HepG2 (cell line): ENCODE measurements around the gene C2CD4A. TPM values are rescaled to one million over a fixed set of nuclear protein-coding genes. Genes with fewer than 3 reads are reported as not detected.

Source experiments
- ARID5B ChIP-seq: IDR thresholded peaks from 2 replicates; pipeline ENCODE4 v1.4.0; 2020; ENCODE audit warnings: mild to moderate bottlenecking, missing genetic modification reagents
- ARNT2 ChIP-seq: sonication (generic); formaldehyde crosslinking; IDR thresholded peaks from 2 replicates; pipeline ENCODE4 v1.8.0; 2022; ENCODE audit warnings: mild to moderate bottlenecking, low read depth, missing genetic modification reagents, moderate library complexity
- ASH2L ChIP-seq: fragments of 300-600, 200-600 bp; sonication (generic); IDR thresholded peaks from 2 replicates; pipeline ENCODE4 v1.7.0; 2017; ENCODE audit warnings: low read depth, mild to moderate bottlenecking, moderate library complexity, mixed read lengths, low read length; ENCODE audit not compliant: insufficient read length
- BHLHE40 ChIP-seq: IDR thresholded peaks from 2 replicates; pipeline ENCODE4 v1.6.1; 2011; ENCODE audit warnings: low read length, improper control_type of control experiment
- CEBPG ChIP-seq: IDR thresholded peaks from 2 replicates; pipeline ENCODE4 v1.6.1; 2016
- ELF3 ChIP-seq: IDR thresholded peaks from 2 replicates; pipeline ENCODE4 v1.6.1; 2016; ENCODE audit warnings: missing genetic modification reagents, missing compliant biosample characterization
- GPBP1L1 ChIP-seq: sonication (generic); formaldehyde crosslinking; IDR thresholded peaks from 2 replicates; pipeline ENCODE4 v1.5.0; 2020; ENCODE audit warnings: mild to moderate bottlenecking, missing genetic modification reagents
- MAFK ChIP-seq, 2 experiments: IDR thresholded peaks in 1 of 2; conservative IDR thresholded peaks in 1 of 2; 2 replicates each; pipeline ENCODE4 v1.6.1; 2011; ENCODE audit warnings: improper control_type of control experiment in 2 of 2, low read length in 2 of 2
- MATR3 ChIP-seq: sonication (generic); formaldehyde crosslinking; IDR thresholded peaks from 2 replicates; pipeline ENCODE4 v1.4.0; 2020; ENCODE audit warnings: missing genetic modification reagents
- NFE2 ChIP-seq: sonication (generic); formaldehyde crosslinking; IDR thresholded peaks from 2 replicates; pipeline ENCODE4 v1.4.0; 2020; ENCODE audit warnings: missing genetic modification reagents
- RARA ChIP-seq: IDR thresholded peaks from 2 replicates; pipeline ENCODE4 v1.6.1; 2016; ENCODE audit warnings: missing genetic modification reagents, missing compliant biosample characterization
- RELA ChIP-seq: sonication (generic); formaldehyde crosslinking; IDR thresholded peaks from 2 replicates; pipeline ENCODE4 v1.4.0; 2020; ENCODE audit warnings: missing genetic modification reagents
- SAFB2 ChIP-seq: sonication (generic); formaldehyde crosslinking; IDR thresholded peaks from 2 replicates; pipeline ENCODE4 v1.5.1; 2020; ENCODE audit warnings: missing genetic modification reagents, low read depth, mild to moderate bottlenecking, borderline replicate concordance
- SNAPC2 ChIP-seq: sonication (generic); formaldehyde crosslinking; IDR thresholded peaks from 2 replicates; pipeline ENCODE4 v1.8.1; 2022; ENCODE audit warnings: mild to moderate bottlenecking, missing genetic modification reagents
- SP1 ChIP-seq, 2 experiments: fragments of 450-650 bp in 1 of 2; sonication (generic) in 1 of 2; formaldehyde crosslinking in 1 of 2; IDR thresholded peaks; 2 replicates each; pipeline versions ENCODE4 v1.4.0 to v1.6.1; 2016 to 2020; ENCODE audit warnings: missing genetic modification reagents in 1 of 2
- SP4 ChIP-seq: sonication (generic); formaldehyde crosslinking; IDR thresholded peaks from 2 replicates; pipeline ENCODE4 v1.8.1; 2023; ENCODE audit warnings: mild to moderate bottlenecking, missing genetic modification reagents
- SP5 ChIP-seq: IDR thresholded peaks from 2 replicates; pipeline ENCODE4 v1.6.1; 2016; ENCODE audit warnings: low read depth, borderline replicate concordance
- THAP7 ChIP-seq: sonication (generic); formaldehyde crosslinking; IDR thresholded peaks from 2 replicates; pipeline ENCODE4 v1.8.1; 2023; ENCODE audit warnings: mild to moderate bottlenecking, missing genetic modification reagents
- TMF1 ChIP-seq: sonication (generic); formaldehyde crosslinking; IDR thresholded peaks from 2 replicates; pipeline ENCODE4 v1.8.1; 2022; ENCODE audit warnings: low read depth, missing genetic modification reagents
- ZNF354B ChIP-seq: sonication (generic); formaldehyde crosslinking; IDR thresholded peaks from 2 replicates; pipeline ENCODE4 v1.8.0; 2022; ENCODE audit warnings: mild to moderate bottlenecking, missing genetic modification reagents
- ZNF652 ChIP-seq: IDR thresholded peaks from 2 replicates; pipeline ENCODE4 v1.6.1; 2016; ENCODE audit warnings: low read depth, borderline replicate concordance
- ZNF704 ChIP-seq: sonication (generic); formaldehyde crosslinking; IDR thresholded peaks from 2 replicates; pipeline ENCODE4 v1.8.1; 2023; ENCODE audit warnings: mild to moderate bottlenecking, inconsistent platforms, moderate library complexity, missing genetic modification reagents, borderline replicate concordance
- ZSCAN21 ChIP-seq: sonication (generic); formaldehyde crosslinking; IDR thresholded peaks from 2 replicates; pipeline ENCODE4 v1.8.0; 2022; ENCODE audit warnings: mild to moderate bottlenecking, missing genetic modification reagents, moderate library complexity, borderline replicate concordance
- polyA plus RNA-seq, 8 experiments: library from polyadenylated mRNA; depleted of rRNA in 3 of 8; stranded (reverse) in 7 of 8; unstranded in 1 of 8; fragments of >200 nt; fragmentation: Illumina TruSeq in 4 of 8; extraction: Trizol in 4 of 8; gene quantifications; 2 replicates each; pipeline versions ENCODE4 v1.2.1 to v1.2.3, GENCODE V29; 2011 to 2016; ENCODE audit warnings: low read depth in 4 of 8, missing spikeins in 1 of 8, mixed read lengths in 1 of 8; ENCODE audit not compliant: insufficient read depth in 1 of 8
- total RNA-seq, 5 experiments: library from RNA; depleted of rRNA; stranded (reverse); fragments of >200 nt; fragmentation: Illumina TruSeq; extraction: Trizol; gene quantifications; 2 replicates each; pipeline ENCODE4 v1.2.3, GENCODE V29; 2016; ENCODE audit warnings: low read depth in 1 of 5

The C2CD4A gene
- total and polyA plus RNA-seq, 2 of the 13 experiments (the other 11 are each of a cell fraction or from before 2014, with no cell fraction given), result 0.20 TPM; not detected in 1

- no peak for TF ChIP-seq SAFB2 (CRISPR knock-in tag)
- TF ChIP-seq THAP7, result no peak
- no peak for TF ChIP-seq ZNF704 (CRISPR knock-in tag)
- no peak for TF ChIP-seq SP1 (IDR thresholded peaks at IDR 0.05)
- no peak for TF ChIP-seq SP1 (CRISPR knock-in tag; IDR thresholded peaks at IDR 0.05)
- TF ChIP-seq SNAPC2 (CRISPR knock-in tag), result no peak
- peak; percentile 51; the same call in 1 of the 2 replicates for TF ChIP-seq NFE2 (CRISPR knock-in tag)
- TF ChIP-seq ZNF354B, result no peak
- TF ChIP-seq TMF1, result no peak
- no peak for TF ChIP-seq GPBP1L1 (CRISPR knock-in tag)
- no peak for TF ChIP-seq SP4 (CRISPR knock-in tag)
- TF ChIP-seq RARA, result peak; percentile 31; the same call in 1 of the 2 replicates
- TF ChIP-seq SP5 (CRISPR knock-in tag), result no peak
- TF ChIP-seq MAFK (conservative IDR thresholded peaks at IDR 0.05 in 1 of 2, IDR thresholded peaks at IDR 0.05 in 1 of 2; ENCODE audit: low read length in 2 of 2), result 0 out of 4 replicates have a peak, but pooled peaks have one; percentile 2 to 22
- no peak for TF ChIP-seq RELA (CRISPR knock-in tag)
- peak; percentile 52; the same call in 1 of the 2 replicates for TF ChIP-seq ARID5B (CRISPR knock-in tag)
- TF ChIP-seq BHLHE40, result no peak
- TF ChIP-seq ASH2L, result no peak
- no peak for TF ChIP-seq ARNT2
- no peak for TF ChIP-seq ELF3 (CRISPR knock-in tag)
- no peak for TF ChIP-seq ZSCAN21 (CRISPR knock-in tag)
- TF ChIP-seq CEBPG (CRISPR knock-in tag), result no peak
- no peak for TF ChIP-seq MATR3 (CRISPR knock-in tag)
- peak; percentile 82; the same call in 1 of the 2 replicates for TF ChIP-seq ZNF652 (CRISPR knock-in tag)
Observed at GRCh38 chr15:62112616-62113593, 46.1 kb downstream of the C2CD4A start (continued).
